Hepatocyte (in vitro differentiated cells): ENCODE data around the gene ZNRF3.

Experiments used
- EZH2 ChIP-seq: fragments of 200-600 bp; sonication (generic); IDR thresholded peaks from 2 replicates; pipeline ENCODE4 v1.6.1; 2016; ENCODE audit warnings: antibody characterized with exemption, mild to moderate bottlenecking, borderline replicate concordance
- TF ChIP-seq, protein P1 (sequence below): fragments of 200-600 bp; sonication (generic); IDR thresholded peaks from 2 replicates; pipeline ENCODE4 v1.5.1; 2016; ENCODE audit warnings: antibody characterized with exemption, mild to moderate bottlenecking; ENCODE audit not compliant: poor library complexity

DNA sequence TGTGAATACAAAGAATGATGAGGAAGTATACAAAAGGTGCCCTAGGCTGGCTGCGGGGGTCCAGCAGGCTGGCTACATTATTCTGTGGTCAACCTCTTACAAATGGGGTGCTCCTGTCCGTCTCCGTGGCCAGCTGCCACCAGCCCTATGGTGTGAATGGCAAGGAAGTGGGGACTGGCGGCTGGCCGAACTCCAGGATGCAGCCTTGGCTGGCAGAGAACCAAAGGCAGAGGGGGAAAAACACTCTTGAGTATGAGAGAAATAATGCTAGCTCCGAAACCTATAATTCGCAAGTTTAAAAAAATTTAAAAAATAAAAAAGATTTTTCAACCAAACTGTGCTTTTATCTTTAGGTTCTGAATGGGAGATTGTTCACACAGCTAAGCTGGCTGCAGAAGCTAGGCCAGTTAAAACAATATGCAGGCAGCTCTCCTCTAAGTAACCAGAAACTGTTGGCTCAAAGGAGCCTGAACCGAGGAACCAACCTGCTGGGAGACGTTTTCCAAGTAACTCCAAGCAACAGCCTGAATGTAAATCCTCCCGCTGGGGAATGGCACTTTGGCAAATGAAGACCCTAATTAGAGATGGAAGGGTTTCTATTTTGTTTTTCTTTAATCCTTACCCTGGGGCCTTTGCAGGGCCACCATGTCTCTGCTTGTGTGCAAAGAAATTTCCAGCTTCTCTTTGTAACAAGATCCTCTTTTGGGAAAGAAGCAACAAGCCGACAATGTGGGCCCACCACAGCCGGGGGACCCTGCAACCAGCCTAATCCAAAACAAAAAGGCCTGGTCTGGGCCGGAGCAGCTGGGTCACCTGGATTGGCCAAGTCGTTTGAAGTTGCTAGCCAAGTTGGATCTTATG is 128.1 kb downstream of the ZNRF3 start:
- no peak for TF ChIP-seq EZH2
- TF ChIP-seq, protein P1, sequence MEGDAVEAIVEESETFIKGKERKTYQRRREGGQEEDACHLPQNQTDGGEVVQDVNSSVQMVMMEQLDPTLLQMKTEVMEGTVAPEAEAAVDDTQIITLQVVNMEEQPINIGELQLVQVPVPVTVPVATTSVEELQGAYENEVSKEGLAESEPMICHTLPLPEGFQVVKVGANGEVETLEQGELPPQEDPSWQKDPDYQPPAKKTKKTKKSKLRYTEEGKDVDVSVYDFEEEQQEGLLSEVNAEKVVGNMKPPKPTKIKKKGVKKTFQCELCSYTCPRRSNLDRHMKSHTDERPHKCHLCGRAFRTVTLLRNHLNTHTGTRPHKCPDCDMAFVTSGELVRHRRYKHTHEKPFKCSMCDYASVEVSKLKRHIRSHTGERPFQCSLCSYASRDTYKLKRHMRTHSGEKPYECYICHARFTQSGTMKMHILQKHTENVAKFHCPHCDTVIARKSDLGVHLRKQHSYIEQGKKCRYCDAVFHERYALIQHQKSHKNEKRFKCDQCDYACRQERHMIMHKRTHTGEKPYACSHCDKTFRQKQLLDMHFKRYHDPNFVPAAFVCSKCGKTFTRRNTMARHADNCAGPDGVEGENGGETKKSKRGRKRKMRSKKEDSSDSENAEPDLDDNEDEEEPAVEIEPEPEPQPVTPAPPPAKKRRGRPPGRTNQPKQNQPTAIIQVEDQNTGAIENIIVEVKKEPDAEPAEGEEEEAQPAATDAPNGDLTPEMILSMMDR, result no peak
